ENCODE data around the gene C1orf174.

C1orf174 gene

GRCh38 chr1:3904006-3904842 is 4.2 kb upstream of the C1orf174 start:
- Histone ChIP-seq H3K9ac (ENCODE audit: low read length) (no peak overlapping the region), H3K36me3 (ENCODE audit: control insufficient read depth, insufficient read depth, low read length) (no peaks in the 10 kb centered on the region), H3K27ac (ENCODE audit: low read depth, low read length) (no peak overlapping the region), H3K4me1 (ENCODE audit: control insufficient read depth, insufficient read depth, low read length) (no peaks in the 10 kb centered on the region), H3K27me3 (ENCODE audit: control insufficient read depth, insufficient read depth, low read length) (no peaks in the 10 kb centered on the region), H3K4me3 (ENCODE audit: low read length) (no peak overlapping the region)

GRCh38 chr1:3903141-3904005 is 3.3 kb upstream of the C1orf174 start:
- Histone ChIP-seq H3K4me1 (ENCODE audit: control insufficient read depth, insufficient read depth, low read length) (no peaks in the 10 kb centered on the region), H3K9ac (ENCODE audit: low read length) (no peak overlapping the region), H3K27ac (ENCODE audit: low read depth, low read length) (no peak overlapping the region), H3K4me3 (ENCODE audit: low read length) (no peak overlapping the region), H3K36me3 (ENCODE audit: control insufficient read depth, insufficient read depth, low read length) (no peaks in the 10 kb centered on the region), H3K27me3 (ENCODE audit: control insufficient read depth, insufficient read depth, low read length) (no peaks in the 10 kb centered on the region)

GRCh38 chr1:3902571-3903091 is 2.6 kb upstream of the C1orf174 start:
- no peak overlapping the region for H3K27ac ChIP-seq (ENCODE audit: low read depth, low read length)
- H3K36me3 ChIP-seq (ENCODE audit: control insufficient read depth, insufficient read depth, low read length), result no peaks in the 10 kb centered on the region
- no peak overlapping the region for H3K9ac ChIP-seq (ENCODE audit: low read length)
- H3K4me1 ChIP-seq (ENCODE audit: control insufficient read depth, insufficient read depth, low read length), result no peaks in the 10 kb centered on the region
- H3K4me3 ChIP-seq (ENCODE audit: low read length), result no peak overlapping the region
- no peaks in the 10 kb centered on the region for H3K27me3 ChIP-seq (ENCODE audit: control insufficient read depth, insufficient read depth, low read length)

DNA sequence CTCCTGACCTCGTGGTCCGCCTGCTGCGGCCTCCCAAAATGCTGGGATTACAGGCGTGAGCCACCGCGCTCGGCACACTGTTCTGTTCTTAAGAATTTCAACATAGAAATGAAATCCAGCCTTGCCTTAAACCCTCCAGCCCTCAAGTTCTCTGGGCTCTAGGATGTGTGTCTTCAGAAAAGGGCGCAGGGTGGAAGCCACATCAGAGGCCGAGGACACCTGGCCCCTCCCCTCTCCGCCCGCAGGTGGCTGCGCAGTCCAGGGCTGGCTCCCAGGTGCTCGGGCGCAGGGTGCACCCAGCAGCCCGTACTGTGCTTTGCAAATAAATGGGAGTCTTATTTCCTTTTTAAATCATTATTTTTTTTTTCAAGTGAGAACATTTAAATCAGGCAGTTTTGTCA is 2.0 kb upstream of the C1orf174 start:
- Histone ChIP-seq H3K4me3 (ENCODE audit: low read length) (no peak overlapping the region), H3K36me3 (ENCODE audit: control insufficient read depth, insufficient read depth, low read length) (no peaks in the 10 kb centered on the region), H3K4me1 (ENCODE audit: control insufficient read depth, insufficient read depth, low read length) (no peaks in the 10 kb centered on the region), H3K27me3 (ENCODE audit: control insufficient read depth, insufficient read depth, low read length) (no peaks in the 10 kb centered on the region), H3K27ac (ENCODE audit: low read depth, low read length) (no peak overlapping the region), H3K9ac (ENCODE audit: low read length) (no peak overlapping the region)

DNA sequence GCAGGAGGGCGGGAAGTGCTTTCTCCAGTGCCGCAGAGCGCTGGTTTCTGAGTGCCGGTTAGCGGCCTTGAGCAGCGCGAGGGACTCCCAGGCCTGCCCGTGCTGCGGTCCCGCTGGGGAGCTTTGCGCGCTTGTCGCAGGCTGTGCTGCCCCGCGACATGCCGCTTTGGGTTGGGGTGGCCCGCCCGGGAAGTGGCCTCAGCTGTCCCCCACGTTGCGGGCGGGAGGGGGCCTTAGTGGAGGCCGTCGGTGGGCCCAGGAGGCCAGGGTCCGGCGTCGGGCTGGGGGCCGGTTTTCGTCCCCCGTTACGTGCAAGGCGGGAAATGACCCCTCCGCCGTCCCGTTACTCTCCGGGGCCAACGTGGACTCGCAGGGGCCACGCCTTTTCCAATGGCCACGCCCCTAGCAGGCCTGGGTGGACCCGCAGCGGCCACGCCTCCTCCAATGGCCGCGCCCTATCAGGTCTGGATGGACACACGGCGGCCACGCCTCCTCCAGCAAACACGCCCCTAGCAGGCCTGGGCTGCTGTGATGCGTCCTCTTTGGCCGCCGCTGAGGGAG is 977 bp upstream of the C1orf174 start:
- H3K9ac ChIP-seq (ENCODE audit: low read length), result peak overlapping the region; percentile 74
- no peaks in the 10 kb centered on the region for H3K36me3 ChIP-seq (ENCODE audit: control insufficient read depth, insufficient read depth, low read length)
- H3K27ac ChIP-seq (ENCODE audit: low read depth, low read length), result peak overlapping the region; percentile 96
- no peaks in the 10 kb centered on the region for H3K4me1 ChIP-seq (ENCODE audit: control insufficient read depth, insufficient read depth, low read length)
- H3K4me3 ChIP-seq (ENCODE audit: low read length), result peak overlapping the region; percentile 95
- H3K27me3 ChIP-seq (ENCODE audit: control insufficient read depth, insufficient read depth, low read length), result no peaks in the 10 kb centered on the region

GRCh38 chr1:3899754-3900149 is 320 bp downstream of the C1orf174 start:
- Histone ChIP-seq H3K9ac (ENCODE audit: low read length) (peak overlapping the region; percentile 66), H3K4me1 (ENCODE audit: control insufficient read depth, insufficient read depth, low read length) (no peaks in the 10 kb centered on the region), H3K27ac (ENCODE audit: low read depth, low read length) (peak overlapping the region; percentile 96), H3K4me3 (ENCODE audit: low read length) (peak overlapping the region; percentile 81), H3K36me3 (ENCODE audit: control insufficient read depth, insufficient read depth, low read length) (no peaks in the 10 kb centered on the region), H3K27me3 (ENCODE audit: control insufficient read depth, insufficient read depth, low read length) (no peaks in the 10 kb centered on the region)

GRCh38 chr1:3898994-3899753 is 898 bp downstream of the C1orf174 start:
- H3K4me3 ChIP-seq (ENCODE audit: low read length), result peak overlapping the region; percentile 81
- no peaks in the 10 kb centered on the region for H3K36me3 ChIP-seq (ENCODE audit: control insufficient read depth, insufficient read depth, low read length)
- peak overlapping the region; percentile 96 for H3K27ac ChIP-seq (ENCODE audit: low read depth, low read length)
- no peaks in the 10 kb centered on the region for H3K4me1 ChIP-seq (ENCODE audit: control insufficient read depth, insufficient read depth, low read length)
- peak overlapping the region; percentile 66 for H3K9ac ChIP-seq (ENCODE audit: low read length)
- no peaks in the 10 kb centered on the region for H3K27me3 ChIP-seq (ENCODE audit: control insufficient read depth, insufficient read depth, low read length)

DNA sequence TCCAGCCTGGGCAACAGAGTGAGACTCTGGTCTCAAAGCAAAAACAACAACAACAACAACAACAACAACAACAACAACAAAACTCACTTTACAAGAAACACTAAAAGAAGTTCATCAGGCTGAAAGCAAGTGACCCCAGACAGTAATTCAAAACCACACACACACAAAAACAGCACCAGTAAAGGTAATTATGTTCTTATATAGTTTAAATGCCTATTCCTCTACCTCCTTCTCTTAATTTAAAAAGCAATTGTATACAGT is 1.7 kb downstream of the C1orf174 start:
- Histone ChIP-seq H3K4me1 (ENCODE audit: control insufficient read depth, insufficient read depth, low read length) (no peaks in the 10 kb centered on the region), H3K4me3 (ENCODE audit: low read length) (no peak overlapping the region), H3K36me3 (ENCODE audit: control insufficient read depth, insufficient read depth, low read length) (no peaks in the 10 kb centered on the region), H3K9ac (ENCODE audit: low read length) (no peak overlapping the region), H3K27ac (ENCODE audit: low read depth, low read length) (no peak overlapping the region), H3K27me3 (ENCODE audit: control insufficient read depth, insufficient read depth, low read length) (no peaks in the 10 kb centered on the region)

DNA sequence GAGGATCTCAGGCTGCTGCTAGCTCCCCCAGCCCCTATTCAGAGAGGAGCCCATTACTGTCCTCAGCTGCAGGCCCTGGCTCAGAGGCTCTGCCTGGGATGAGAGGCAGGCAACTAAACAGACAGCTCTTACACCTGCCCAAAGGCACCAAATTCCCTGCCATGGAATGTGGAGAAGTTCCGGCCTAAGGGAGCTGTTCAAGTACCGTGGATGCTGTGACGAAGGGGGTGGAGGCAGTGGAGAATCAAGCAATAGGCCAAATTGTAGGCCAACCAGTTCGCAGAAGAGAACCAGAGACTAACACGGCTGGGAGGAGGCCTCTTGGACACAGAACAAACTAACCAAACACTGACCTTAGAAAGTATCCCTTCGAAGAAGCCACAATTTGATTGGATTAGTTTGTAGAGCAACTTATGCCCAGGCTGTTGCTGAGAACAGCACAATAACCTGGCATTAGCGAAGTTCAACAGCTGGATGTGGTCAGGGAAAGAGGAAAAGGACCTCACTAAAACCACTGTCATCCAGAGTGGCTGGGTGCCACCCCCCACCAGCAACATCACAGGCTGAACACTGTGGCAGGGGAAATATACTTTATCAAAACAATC is 3.6 kb downstream of the C1orf174 start:
- peaks cover 5% of the 10 kb centered on the region for H3K36me3 ChIP-seq (ENCODE audit: control insufficient read depth, insufficient read depth, low read length)
- H3K4me3 ChIP-seq (ENCODE audit: low read length), result no peak overlapping the region
- H3K27me3 ChIP-seq (ENCODE audit: control insufficient read depth, insufficient read depth, low read length), result no peaks in the 10 kb centered on the region
- H3K27ac ChIP-seq (ENCODE audit: low read depth, low read length), result no peak overlapping the region
- no peak overlapping the region for H3K9ac ChIP-seq (ENCODE audit: low read length)
- no peaks in the 10 kb centered on the region for H3K4me1 ChIP-seq (ENCODE audit: control insufficient read depth, insufficient read depth, low read length)

DNA sequence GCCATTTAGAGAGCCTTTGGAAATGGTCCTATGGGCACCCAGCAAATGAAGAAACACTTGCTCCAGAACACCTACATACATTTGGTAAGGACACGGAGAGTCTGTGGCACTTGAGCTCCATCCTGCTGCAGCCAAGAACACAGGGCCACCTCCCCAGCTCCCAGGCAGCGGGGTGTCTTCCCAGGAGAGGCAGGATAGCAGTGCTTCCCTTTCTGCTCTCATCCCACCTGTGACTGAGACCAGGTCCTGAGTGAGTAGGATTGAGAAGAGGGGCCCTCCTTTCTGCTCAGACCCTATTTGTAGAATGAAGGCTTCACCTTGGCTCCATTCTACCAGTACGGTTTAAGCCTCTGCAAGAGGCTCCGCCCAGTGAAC is 4.1 kb downstream of the C1orf174 start:
- no peak overlapping the region for H3K4me3 ChIP-seq (ENCODE audit: low read length)
- H3K36me3 ChIP-seq (ENCODE audit: control insufficient read depth, insufficient read depth, low read length), result peaks cover 7% of the 10 kb centered on the region
- no peak overlapping the region for H3K9ac ChIP-seq (ENCODE audit: low read length)
- H3K4me1 ChIP-seq (ENCODE audit: control insufficient read depth, insufficient read depth, low read length), result no peaks in the 10 kb centered on the region
- H3K27me3 ChIP-seq (ENCODE audit: control insufficient read depth, insufficient read depth, low read length), result no peaks in the 10 kb centered on the region
- H3K27ac ChIP-seq (ENCODE audit: low read depth, low read length), result no peak overlapping the region

DNA sequence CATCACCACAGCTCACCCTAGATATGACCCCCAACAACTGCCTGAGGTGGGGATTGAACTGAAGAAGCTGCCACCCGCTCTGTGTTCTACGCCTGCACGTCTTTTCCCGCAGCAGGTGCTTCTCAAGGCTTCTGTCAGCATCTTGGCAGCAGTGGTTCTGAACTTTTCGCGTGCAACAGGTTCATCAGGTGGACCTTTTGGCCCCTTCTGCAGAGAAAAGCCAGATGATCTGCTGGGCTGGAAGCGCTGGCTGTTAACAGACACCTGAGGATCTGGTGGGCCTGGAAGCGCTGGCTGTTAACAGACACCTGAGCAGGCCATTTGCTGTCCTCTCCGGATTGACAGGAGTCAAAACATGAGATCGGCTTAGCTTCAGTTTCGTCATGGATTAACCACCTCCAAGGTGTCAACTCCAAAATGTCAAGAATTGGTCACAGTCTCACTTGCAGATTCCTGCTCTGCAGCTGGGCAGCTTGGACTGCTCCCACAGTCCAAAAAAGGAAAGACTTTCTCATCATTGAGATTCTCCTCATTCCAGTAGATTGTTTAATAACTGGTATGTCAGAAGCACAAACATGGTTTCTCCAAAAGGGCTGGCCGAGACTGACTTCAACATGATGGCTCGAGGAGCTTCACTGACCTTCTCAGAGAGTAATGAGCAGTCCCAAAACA is 4.7 kb downstream of the C1orf174 start:
- Histone ChIP-seq H3K27me3 (ENCODE audit: control insufficient read depth, insufficient read depth, low read length) (no peaks in the 10 kb centered on the region), H3K27ac (ENCODE audit: low read depth, low read length) (no peak overlapping the region), H3K4me3 (ENCODE audit: low read length) (no peak overlapping the region), H3K36me3 (ENCODE audit: control insufficient read depth, insufficient read depth, low read length) (peaks cover 7% of the 10 kb centered on the region), H3K9ac (ENCODE audit: low read length) (no peak overlapping the region), H3K4me1 (ENCODE audit: control insufficient read depth, insufficient read depth, low read length) (no peaks in the 10 kb centered on the region)
